Panc1 (cell line): ENCODE data around the gene TMPRSS5. TPM values are rescaled to one million over a fixed set of nuclear protein-coding genes. Genes with fewer than 3 reads are reported as not detected.

Experiments
- ATAC-seq: fragments of 200-7000 bp; cut with Tn5 transposase; 2 replicates; pipeline ENCODE4 v1.9.1; 2020; ENCODE audit warnings: mild to moderate bottlenecking, moderate library complexity
- BruUV-seq: library from RNA; stranded (reverse); fragments of 400-500 nt; replicated peaks from 2 replicates; lab custom pipeline; 2021; lab: Mats Ljungman, UMichigan
- CTCF ChIA-PET: fragments of 300-600 bp; sonication (Branson Sonifier 250); formaldehyde crosslinking; loops from one replicate; lab custom pipeline; 2022; ENCODE audit warnings: antibody characterized with exemption; lab: Charles Lee
- POLR2A ChIA-PET: fragments of 300-600 bp; sonication (Branson Sonifier 250); formaldehyde crosslinking; loops from one replicate; lab custom pipeline; 2022; ENCODE audit warnings: antibody characterized with exemption; lab: Charles Lee
- DNase-seq: peaks from one replicate; pipeline ENCODE4 v3.0.0-alpha.2; 2010; ENCODE audit warnings: low read depth, low spot score
- H3K27ac ChIP-seq: 2 replicates; pipeline ENCODE4 v1.5.1; 2011; ENCODE audit warnings: mild to moderate bottlenecking, low read length, inconsistent platforms
- H3K27me3 ChIP-seq: fragments of 200-500 bp; sonication (Bioruptor generic); 2 replicates; pipeline ENCODE4 v1.6.0; 2014; ENCODE audit warnings: low read length, inconsistent platforms; ENCODE audit not compliant: control insufficient read depth, insufficient read depth
- H3K36me3 ChIP-seq: fragments of 200-500 bp; sonication (Bioruptor generic); 2 replicates; pipeline ENCODE4 v1.5.1; 2014; ENCODE audit warnings: inconsistent platforms, mild to moderate bottlenecking, low read length, moderate library complexity; ENCODE audit not compliant: control insufficient read depth, insufficient read depth
- H3K4me1 ChIP-seq: 2 replicates; pipeline ENCODE4 v1.5.1; 2011; ENCODE audit warnings: inconsistent platforms, mild to moderate bottlenecking, low read length, moderate library complexity; ENCODE audit not compliant: control insufficient read depth, insufficient read depth
- H3K4me3 ChIP-seq, 2 experiments: 2 replicates each; pipeline ENCODE4 v1.5.1; 2011 to 2012; ENCODE audit warnings: low read depth in 2 of 2, low read length in 2 of 2, mild to moderate bottlenecking in 2 of 2, inconsistent platforms in 1 of 2, moderate library complexity in 1 of 2
- H3K9me3 ChIP-seq: fragments of 200-500 bp; sonication (Bioruptor generic); 2 replicates; pipeline ENCODE4 v1.5.1; 2014; ENCODE audit warnings: low read depth, mild to moderate bottlenecking, inconsistent platforms, low read length, moderate library complexity; ENCODE audit not compliant: control insufficient read depth, insufficient read depth
- CTCF ChIP-seq: fragments of 450-650 bp; IDR thresholded peaks from 2 replicates; pipeline ENCODE4 v1.5.1; 2017; ENCODE audit warnings: mild to moderate bottlenecking
- POLR2AphosphoS5 ChIP-seq: IDR thresholded peaks from 2 replicates; pipeline ENCODE4 v1.6.1; 2012; ENCODE audit warnings: mild to moderate bottlenecking, low read depth, low read length, moderate library complexity
- REST ChIP-seq, 2 experiments: IDR thresholded peaks; 2 replicates each; pipeline ENCODE4 v1.6.1; 2011 to 2012; ENCODE audit warnings: low read depth in 2 of 2, control low read depth in 1 of 2, low read length in 1 of 2, mild to moderate bottlenecking in 1 of 2, moderate library complexity in 1 of 2; ENCODE audit not compliant: insufficient read depth in 1 of 2
- SIN3A ChIP-seq: IDR thresholded peaks from 2 replicates; pipeline ENCODE4 v1.6.1; 2012; ENCODE audit warnings: low read depth, mild to moderate bottlenecking, low read length, moderate library complexity, borderline replicate concordance; ENCODE audit not compliant: insufficient read depth
- TCF7L2 ChIP-seq: IDR thresholded peaks from 2 replicates; pipeline ENCODE4 v1.6.1; 2011; ENCODE audit warnings: mild to moderate bottlenecking, low read depth, low read length, inconsistent platforms
- in situ Hi-C: cut with HindIII; loops from 2 replicates; pipeline ENCODE4 v1.10.0; 2016; ENCODE audit warnings: low sequenced_read_pairs, low pct_unique_long_range_greater_than_20kb
- intact Hi-C: fragments of 100-400 bp; cut with micrococcal nuclease; formaldehyde crosslinking; loops from one replicate; pipeline ENCODE4 v1.10.0; 2022; ENCODE audit not compliant: unreplicated experiment
- total RNA-seq: library from RNA; stranded (reverse); gene quantifications from one replicate; pipeline ENCODE4 v1.2.1, GENCODE V29; 2021; ENCODE audit not compliant: unreplicated experiment

TMPRSS5 gene
- total RNA-seq, 1 experiment from 2014 or later = 0.85 TPM

- no peak for TF ChIP-seq REST (IDR thresholded peaks at IDR 0.05; ENCODE audit: insufficient read depth in 1 of 2, low read depth in 2 of 2, low read length in 1 of 2)
- TF ChIP-seq TCF7L2 = no peak; the same call in 1 of the 2 replicates
- TF ChIP-seq CTCF = no peak
- no peak for TF ChIP-seq POLR2AphosphoS5
- TF ChIP-seq SIN3A = no peak
- in situ Hi-C loops = no loop called here
- H3K9me3 ChIP-seq = peaks cover 12% of the 10 kb centered on the region
- H3K27me3 ChIP-seq = no peaks in the 10 kb centered on the region
- intact Hi-C loops = no loop called here
- ATAC-seq = peak; percentile 80
- POLR2A ChIA-PET = no interaction called here
- H3K4me1 ChIP-seq = peaks cover 17% of the 10 kb centered on the region
- no TSS peak for BruUV-seq
- H3K27ac ChIP-seq = peak overlapping the region; percentile 96
- no peak for DNase-seq
- CTCF ChIA-PET = no interaction called here
- H3K4me3 ChIP-seq = peak overlapping the region in 1 of 2 experiments; percentile 2; a peak in 1 of 4 replicates
- no peaks in the 10 kb centered on the region for H3K36me3 ChIP-seq
Observed at GRCh38 chr11:113664981-113665710, 41.0 kb downstream of the TMPRSS5 start.

- Histone ChIP-seq H3K4me3 (peak overlapping the region in 1 of 2 experiments; percentile 2; a peak in 1 of 4 replicates), H3K27me3 (no peaks in the 10 kb centered on the region), H3K27ac (peak overlapping the region; percentile 96), H3K9me3 (peaks cover 12% of the 10 kb centered on the region), H3K36me3 (no peaks in the 10 kb centered on the region), H3K4me1 (peaks cover 17% of the 10 kb centered on the region)
- ATAC-seq (peak; percentile 89), DNase-seq (no peak)
- ChIA-PET POLR2A (no interaction called here), CTCF (no interaction called here)
- TF ChIP-seq REST (IDR thresholded peaks at IDR 0.05; ENCODE audit: insufficient read depth in 1 of 2, low read depth in 2 of 2, low read length in 1 of 2) = no peak
- TF ChIP-seq TCF7L2 = peak; percentile 97
- no peak for TF ChIP-seq SIN3A
- TF ChIP-seq POLR2AphosphoS5 = no peak; the same call in 1 of the 2 replicates
- no peak for TF ChIP-seq CTCF
- intact Hi-C loops = no loop called here
- in situ Hi-C loops = no loop called here
- BruUV-seq = no TSS peak
Observed at GRCh38 chr11:113664069-113664980, 41.8 kb downstream of the TMPRSS5 start.
